ENCODE measurements around the gene SLX9. TPM values are rescaled to one million over a fixed set of nuclear protein-coding genes. Genes with fewer than 3 reads are reported as not detected.
A peak's percentile ranks its signal among the peaks of the same experiment; 100 is the strongest.

The SLX9 gene
- total and polyA plus RNA-seq, 7 experiments from 2014 or later = 13.2 to 46.4 (median 19.2) TPM

DNA sequence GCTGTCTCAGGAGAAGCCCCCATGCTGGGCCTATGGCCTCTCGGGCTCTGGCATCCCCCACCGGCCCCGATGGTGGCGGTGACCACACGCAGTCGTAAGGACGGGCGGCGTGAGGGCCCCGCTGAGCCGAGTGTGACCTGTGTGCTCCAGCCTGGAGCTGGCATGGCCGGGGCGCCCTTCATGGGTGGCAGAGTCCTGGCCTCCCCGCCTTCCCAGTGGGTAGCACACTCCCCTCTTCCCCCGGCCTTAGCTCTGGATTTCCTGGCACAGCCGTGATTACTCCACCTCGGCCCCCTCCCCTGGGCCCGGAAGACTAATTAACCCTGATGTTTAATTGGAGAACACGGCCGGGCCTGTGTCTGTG is 44.6 kb downstream of the SLX9 start:
- no peaks in the 10 kb centered on the region for H3K27me3 Mint-ChIP-seq
- Histone ChIP-seq H3K36me3 (ENCODE audit: control insufficient read depth in 2 of 3, insufficient read depth in 3 of 3, low read length in 3 of 3) (no peaks in the 10 kb centered on the region), H3K27me3 (ENCODE audit: control insufficient read depth in 2 of 2, insufficient read depth in 2 of 2, low read length in 2 of 2) (no peaks in the 10 kb centered on the region), H3K9me3 (ENCODE audit: control insufficient read depth in 2 of 3, low read length in 3 of 3) (no peaks in the 10 kb centered on the region), H3K4me1 (ENCODE audit: control insufficient read depth in 2 of 2, insufficient read depth in 2 of 2, low read length in 2 of 2) (no peaks in the 10 kb centered on the region), H3K4me3 (ENCODE audit: low read length) (no peak overlapping the region), H3K27ac (ENCODE audit: low read depth, low read length) (no peak overlapping the region)
- intact Hi-C loops (cut with micrococcal nuclease) = no loop called here
- H3K4me1 Mint-ChIP-seq = no peaks in the 10 kb centered on the region
- ATAC-seq (no peak), DNase-seq (no peak)
- H3K9me3 Mint-ChIP-seq = no peaks in the 10 kb centered on the region
- POLR2A ChIA-PET = no interaction called here
- no peak overlapping the region for H3K4me3 Mint-ChIP-seq
- CTCF ChIA-PET = no interaction called here
- H3K36me3 Mint-ChIP-seq = peaks cover 0 to under 1% (median 0%) of the 10 kb centered on the region in 5 donors
- H3K27ac Mint-ChIP-seq = no peak overlapping the region

- Mint-ChIP-seq H3K4me3 (no peak overlapping the region), H3K4me1 (no peaks in the 10 kb centered on the region), H3K27me3 (no peaks in the 10 kb centered on the region), H3K27ac (no peak overlapping the region), H3K9me3 (no peaks in the 10 kb centered on the region), H3K36me3 (no peaks in the 10 kb centered on the region)
- POLR2A ChIA-PET = no interaction called here
- CTCF ChIA-PET = no interaction called here
- Histone ChIP-seq H3K9me3 (ENCODE audit: control insufficient read depth in 2 of 3, low read length in 3 of 3) (no peaks in the 10 kb centered on the region), H3K27ac (ENCODE audit: low read depth, low read length) (no peak overlapping the region), H3K27me3 (ENCODE audit: control insufficient read depth in 2 of 2, insufficient read depth in 2 of 2, low read length in 2 of 2) (no peaks in the 10 kb centered on the region), H3K4me1 (ENCODE audit: control insufficient read depth in 2 of 2, insufficient read depth in 2 of 2, low read length in 2 of 2) (no peaks in the 10 kb centered on the region), H3K36me3 (ENCODE audit: control insufficient read depth in 2 of 3, insufficient read depth in 3 of 3, low read length in 3 of 3) (no peaks in the 10 kb centered on the region), H3K4me3 (ENCODE audit: low read length) (no peak overlapping the region)
- ATAC-seq (no peak), DNase-seq (peak in 1 of 9 donors; percentile 3)
- intact Hi-C loops (cut with micrococcal nuclease) = no loop called here
Measured at GRCh38 chr21:44984792-44985440, 45.1 kb downstream of the SLX9 start.

GRCh38 chr21:44985441-44986401 is 45.9 kb downstream of the SLX9 start:
- no peaks in the 10 kb centered on the region for H3K9me3 ChIP-seq (ENCODE audit: control insufficient read depth in 2 of 3, low read length in 3 of 3)
- ATAC-seq (no peak), DNase-seq (peak in 1 of 9 donors; percentile 4)
- H3K36me3 ChIP-seq (ENCODE audit: control insufficient read depth in 2 of 3, insufficient read depth in 3 of 3, low read length in 3 of 3) = no peaks in the 10 kb centered on the region
- Mint-ChIP-seq H3K4me3 (no peak overlapping the region), H3K27me3 (no peaks in the 10 kb centered on the region), H3K9me3 (no peaks in the 10 kb centered on the region), H3K27ac (no peak overlapping the region), H3K4me1 (no peaks in the 10 kb centered on the region), H3K36me3 (no peaks in the 10 kb centered on the region)
- no peak overlapping the region for H3K4me3 ChIP-seq (ENCODE audit: low read length)
- intact Hi-C loops (cut with micrococcal nuclease) = no loop called here
- no peaks in the 10 kb centered on the region for H3K27me3 ChIP-seq (ENCODE audit: control insufficient read depth in 2 of 2, insufficient read depth in 2 of 2, low read length in 2 of 2)
- no peaks in the 10 kb centered on the region for H3K4me1 ChIP-seq (ENCODE audit: control insufficient read depth in 2 of 2, insufficient read depth in 2 of 2, low read length in 2 of 2)
- H3K27ac ChIP-seq (ENCODE audit: low read depth, low read length) = no peak overlapping the region
- POLR2A ChIA-PET = no interaction called here
- CTCF ChIA-PET = interaction anchor here (0.6 kb wide), 1 partner anchor 143 kb away, joined by 4 read pairs; no protein-coding TSS in a partner anchor

- Mint-ChIP-seq H3K4me1 (no peaks in the 10 kb centered on the region), H3K9me3 (no peaks in the 10 kb centered on the region), H3K4me3 (no peak overlapping the region), H3K27ac (no peak overlapping the region), H3K27me3 (no peaks in the 10 kb centered on the region), H3K36me3 (no peaks in the 10 kb centered on the region)
- Histone ChIP-seq H3K4me3 (ENCODE audit: low read length) (no peak overlapping the region), H3K36me3 (ENCODE audit: control insufficient read depth in 2 of 3, insufficient read depth in 3 of 3, low read length in 3 of 3) (no peaks in the 10 kb centered on the region), H3K27me3 (ENCODE audit: control insufficient read depth in 2 of 2, insufficient read depth in 2 of 2, low read length in 2 of 2) (no peaks in the 10 kb centered on the region), H3K4me1 (ENCODE audit: control insufficient read depth in 2 of 2, insufficient read depth in 2 of 2, low read length in 2 of 2) (no peaks in the 10 kb centered on the region), H3K9me3 (ENCODE audit: control insufficient read depth in 2 of 3, low read length in 3 of 3) (no peaks in the 10 kb centered on the region), H3K27ac (ENCODE audit: low read depth, low read length) (no peak overlapping the region)
- ChIA-PET POLR2A (no interaction called here), CTCF (no interaction called here)
- intact Hi-C loops (cut with micrococcal nuclease) = no loop called here
- peak in 1 of 9 donors; percentile 6 for DNase-seq
- no peak for ATAC-seq
Measured at GRCh38 chr21:44986471-44987291, 46.9 kb downstream of the SLX9 start.

DNA sequence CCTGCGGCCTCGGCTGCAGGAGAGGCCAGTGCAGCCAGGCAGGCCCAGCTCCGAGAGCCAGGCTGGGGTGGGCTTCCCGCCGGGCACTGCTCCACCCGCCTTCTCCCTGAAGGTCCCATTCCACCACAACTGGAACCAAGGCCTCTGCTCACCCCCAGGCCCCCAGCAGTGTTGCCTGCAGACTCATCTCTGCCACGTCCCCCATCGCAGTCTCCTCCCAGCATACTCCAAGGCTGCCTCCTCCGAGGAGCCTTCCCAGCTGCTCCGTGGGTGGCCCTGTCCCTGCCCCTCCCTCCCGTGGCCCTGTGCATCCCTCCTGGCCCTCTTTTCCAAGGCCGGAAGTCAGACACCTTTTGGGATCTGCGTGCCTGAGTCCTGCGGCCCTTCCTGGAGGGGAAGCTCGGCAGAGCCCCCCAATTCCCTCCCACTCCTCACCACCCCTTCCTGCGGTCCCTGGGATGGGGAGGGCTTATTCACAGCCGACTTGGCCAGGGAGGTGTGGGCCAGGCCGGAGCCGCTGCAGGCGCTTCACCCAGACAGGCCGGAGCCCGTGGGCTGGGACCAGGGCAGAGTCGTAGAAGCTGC is 47.6 kb downstream of the SLX9 start:
- POLR2A ChIA-PET = no interaction called here

DNA sequence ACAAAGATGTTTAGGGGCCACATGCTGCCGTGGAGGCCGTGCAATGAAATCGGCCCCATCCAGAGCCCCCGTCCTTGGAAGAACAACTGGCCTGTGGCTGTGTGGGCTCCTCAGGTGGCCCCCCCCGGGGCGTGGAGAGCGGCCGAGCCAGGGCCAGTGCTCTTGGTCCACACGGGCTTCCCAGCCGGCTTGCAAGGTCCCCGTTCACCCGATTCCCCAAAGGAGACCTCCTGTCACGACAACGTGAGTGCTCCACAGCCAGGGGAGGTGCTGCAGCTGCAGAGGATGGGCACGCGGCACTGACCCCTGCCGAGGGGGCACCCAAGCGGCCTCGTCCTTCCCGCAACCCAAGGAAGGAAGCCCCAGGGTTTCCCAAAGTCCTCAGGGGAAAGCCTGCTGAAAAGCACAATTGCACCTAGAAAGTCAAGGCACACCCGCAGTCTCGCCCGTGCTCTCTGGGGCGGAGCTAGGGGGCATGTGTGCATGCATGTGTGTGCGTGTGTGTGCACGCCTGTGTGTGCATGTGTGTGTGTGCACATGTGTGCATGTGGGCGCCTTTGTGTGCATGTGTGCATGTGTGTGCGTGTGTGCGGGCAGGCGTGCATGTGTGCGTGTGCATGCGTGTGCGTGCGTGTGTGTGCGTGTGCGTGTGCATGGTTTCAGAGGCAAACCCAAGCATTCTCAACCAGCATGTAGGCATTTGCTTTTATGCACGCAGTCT is 48.2 kb downstream of the SLX9 start:
- no peak overlapping the region for H3K4me3 Mint-ChIP-seq
- Histone ChIP-seq H3K27ac (ENCODE audit: low read depth, low read length) (no peak overlapping the region), H3K9me3 (ENCODE audit: control insufficient read depth in 2 of 3, low read length in 3 of 3) (no peaks in the 10 kb centered on the region), H3K4me1 (ENCODE audit: control insufficient read depth in 2 of 2, insufficient read depth in 2 of 2, low read length in 2 of 2) (no peaks in the 10 kb centered on the region), H3K36me3 (ENCODE audit: control insufficient read depth in 2 of 3, insufficient read depth in 3 of 3, low read length in 3 of 3) (no peaks in the 10 kb centered on the region), H3K27me3 (ENCODE audit: control insufficient read depth in 2 of 2, insufficient read depth in 2 of 2, low read length in 2 of 2) (no peaks in the 10 kb centered on the region), H3K4me3 (ENCODE audit: low read length) (no peak overlapping the region)
- no peak for DNase-seq
- POLR2A ChIA-PET = no interaction called here
- no peaks in the 10 kb centered on the region for H3K4me1 Mint-ChIP-seq
- H3K9me3 Mint-ChIP-seq = no peaks in the 10 kb centered on the region
- CTCF ChIA-PET = no interaction called here
- no peaks in the 10 kb centered on the region for H3K36me3 Mint-ChIP-seq
- no peak overlapping the region for H3K27ac Mint-ChIP-seq
- intact Hi-C loops (cut with micrococcal nuclease) = no loop called here
- no peak for ATAC-seq
- H3K27me3 Mint-ChIP-seq = no peaks in the 10 kb centered on the region

More for the DNA sequence above, 47.6 kb downstream of the SLX9 start:
- Histone ChIP-seq H3K36me3 (ENCODE audit: control insufficient read depth in 2 of 3, insufficient read depth in 3 of 3, low read length in 3 of 3) (no peaks in the 10 kb centered on the region), H3K9me3 (ENCODE audit: control insufficient read depth in 2 of 3, low read length in 3 of 3) (no peaks in the 10 kb centered on the region), H3K27me3 (ENCODE audit: control insufficient read depth in 2 of 2, insufficient read depth in 2 of 2, low read length in 2 of 2) (no peaks in the 10 kb centered on the region), H3K4me1 (ENCODE audit: control insufficient read depth in 2 of 2, insufficient read depth in 2 of 2, low read length in 2 of 2) (no peaks in the 10 kb centered on the region), H3K27ac (ENCODE audit: low read depth, low read length) (no peak overlapping the region), H3K4me3 (ENCODE audit: low read length) (no peak overlapping the region)
- ATAC-seq (no peak), DNase-seq (no peak)
- Mint-ChIP-seq H3K4me3 (no peak overlapping the region), H3K36me3 (no peaks in the 10 kb centered on the region), H3K9me3 (no peaks in the 10 kb centered on the region), H3K27me3 (no peaks in the 10 kb centered on the region), H3K4me1 (no peaks in the 10 kb centered on the region), H3K27ac (no peak overlapping the region)
- intact Hi-C loops (cut with micrococcal nuclease) = no loop called here
- CTCF ChIA-PET = no interaction called here
